ENCODE data around the gene CPN1. TPM values are rescaled to one million over a fixed set of nuclear protein-coding genes. Genes with fewer than 3 reads are reported as not detected.

The CPN1 gene
- total and polyA plus RNA-seq, 9 of the 15 experiments (the other 6 are each of a cell fraction or from before 2014, with no cell fraction given), result 0.15 to 0.17 TPM; not detected in 7

- 0 out of 4 replicates have a peak, but pooled peaks of 1 of the 2 experiments have one; percentile 40 for TF ChIP-seq UBTF (IDR thresholded peaks at IDR 0.05; ENCODE audit: borderline replicate concordance in 1 of 2, low read depth in 2 of 2, low read length in 2 of 2)
- TF ChIP-seq KLF6 (CRISPR knock-in tag; IDR thresholded peaks at IDR 0.05; ENCODE audit: borderline replicate concordance), result no peak
- no peak for TF ChIP-seq HDGF (IDR thresholded peaks at IDR 0.05)
- TF ChIP-seq, protein P1, sequence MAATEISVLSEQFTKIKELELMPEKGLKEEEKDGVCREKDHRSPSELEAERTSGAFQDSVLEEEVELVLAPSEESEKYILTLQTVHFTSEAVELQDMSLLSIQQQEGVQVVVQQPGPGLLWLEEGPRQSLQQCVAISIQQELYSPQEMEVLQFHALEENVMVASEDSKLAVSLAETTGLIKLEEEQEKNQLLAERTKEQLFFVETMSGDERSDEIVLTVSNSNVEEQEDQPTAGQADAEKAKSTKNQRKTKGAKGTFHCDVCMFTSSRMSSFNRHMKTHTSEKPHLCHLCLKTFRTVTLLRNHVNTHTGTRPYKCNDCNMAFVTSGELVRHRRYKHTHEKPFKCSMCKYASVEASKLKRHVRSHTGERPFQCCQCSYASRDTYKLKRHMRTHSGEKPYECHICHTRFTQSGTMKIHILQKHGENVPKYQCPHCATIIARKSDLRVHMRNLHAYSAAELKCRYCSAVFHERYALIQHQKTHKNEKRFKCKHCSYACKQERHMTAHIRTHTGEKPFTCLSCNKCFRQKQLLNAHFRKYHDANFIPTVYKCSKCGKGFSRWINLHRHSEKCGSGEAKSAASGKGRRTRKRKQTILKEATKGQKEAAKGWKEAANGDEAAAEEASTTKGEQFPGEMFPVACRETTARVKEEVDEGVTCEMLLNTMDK (IDR thresholded peaks at IDR 0.05; ENCODE audit: borderline replicate concordance, insufficient read depth, low read depth, low read length, poor library complexity, severe bottlenecking), result peak; percentile 92
- TF ChIP-seq ZBTB7A (IDR thresholded peaks at IDR 0.05; ENCODE audit: borderline replicate concordance, control insufficient read depth, low read depth, low read length), result peak; percentile 88
- TF ChIP-seq C11orf30 (IDR thresholded peaks at IDR 0.05; ENCODE audit: low read depth), result no peak
- TF ChIP-seq YY1 (IDR thresholded peaks at IDR 0.05; ENCODE audit: borderline replicate concordance in 1 of 3, control insufficient read depth in 1 of 3, extremely low read depth in 1 of 3, insufficient read depth in 3 of 3, insufficient read length in 1 of 3, insufficient replicate concordance in 2 of 3, low read depth in 1 of 3, low read length in 2 of 3), result peak in 2 of 3 experiments; percentile 3 to 13
- no peak for TF ChIP-seq SNAPC5 (CRISPR knock-in tag; IDR thresholded peaks at IDR 0.05)
- no peak for TF ChIP-seq ZNF140 (CRISPR knock-in tag; IDR thresholded peaks at IDR 0.05)
- no peak for TF ChIP-seq RBM39 (optimal IDR thresholded peaks at IDR 0.05; ENCODE audit: low read depth, low read length)
- TF ChIP-seq SAP30 (IDR thresholded peaks at IDR 0.05; ENCODE audit: borderline replicate concordance, insufficient read depth, low read depth, low read length, poor library complexity, severe bottlenecking), result no peak
- no peak for TF ChIP-seq MBD2 (IDR thresholded peaks at IDR 0.05; ENCODE audit: borderline replicate concordance, low read depth)
- TF ChIP-seq KDM2B (CRISPR knock-in tag; IDR thresholded peaks at IDR 0.05), result no peak
- TF ChIP-seq CREM (IDR thresholded peaks at IDR 0.05; ENCODE audit: low read depth), result peak; percentile 71
- peak; percentile 33 for TF ChIP-seq GABPA (tag; conservative IDR thresholded peaks at IDR 0.05; ENCODE audit: low read depth)
- TF ChIP-seq SIN3B (IDR thresholded peaks at IDR 0.05; ENCODE audit: low read depth), result peak; percentile 35; the same call in 1 of the 2 replicates
These were observed 71.6 kb downstream of the CPN1 start, which contains the start of gene DNMBP (continued) for GRCh38 chr10:100009793-100010676.

All from K562 (cell line).